HG02759 (cell line): ENCODE measurements around the gene GK.
"Not testable (repeated sequence)": the region's sequence is repeated elsewhere in the genome, so short reads cannot be mapped to it uniquely, and the experiment has no call there.

Experiments
- ATAC-seq: cut with Tn5 transposase; IDR thresholded peaks from one replicate; pipeline ENCODE4 v1.9.1; 2021; ENCODE audit warnings: mild to moderate bottlenecking, moderate library complexity; ENCODE audit not compliant: unreplicated experiment

GK gene

DNA sequence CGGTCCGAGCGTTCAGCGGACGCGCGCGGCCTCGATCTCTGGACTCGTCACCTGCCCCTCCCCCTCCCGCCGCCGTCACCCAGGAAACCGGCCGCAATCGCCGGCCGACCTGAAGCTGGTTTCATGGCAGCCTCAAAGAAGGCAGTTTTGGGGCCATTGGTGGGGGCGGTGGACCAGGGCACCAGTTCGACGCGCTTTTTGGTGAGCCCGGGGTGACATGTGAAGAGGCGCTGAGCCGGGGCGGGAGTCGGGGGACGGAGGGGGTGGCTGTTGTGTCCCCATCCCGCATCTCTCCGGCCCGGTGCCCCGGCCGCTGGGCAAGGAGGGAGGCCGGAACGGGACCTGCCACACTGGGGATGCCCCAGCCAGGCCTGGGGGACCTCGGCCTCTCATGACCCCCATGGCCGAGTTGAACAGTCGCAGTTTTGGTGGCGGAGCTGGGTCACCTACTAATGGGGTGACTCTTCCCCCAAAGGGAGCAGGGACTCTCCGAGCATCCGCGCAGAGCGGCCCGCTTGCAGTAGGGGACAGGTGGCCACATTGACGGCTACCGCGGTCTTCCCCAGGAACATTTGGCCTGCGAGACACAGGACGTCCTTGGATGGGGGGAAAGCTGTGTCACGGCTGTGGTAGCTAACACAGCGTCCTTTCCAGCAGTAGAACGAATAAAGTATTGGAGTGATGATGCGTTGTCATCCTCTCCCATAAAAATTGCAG lies at the start of gene GK:
Gene GK, plus strand, starts transcription at position 9 of the 717 bp plus-strand sequence. Its CDS starts 115 bp downstream, at position 124.
- peak; percentile 8 for ATAC-seq

DNA sequence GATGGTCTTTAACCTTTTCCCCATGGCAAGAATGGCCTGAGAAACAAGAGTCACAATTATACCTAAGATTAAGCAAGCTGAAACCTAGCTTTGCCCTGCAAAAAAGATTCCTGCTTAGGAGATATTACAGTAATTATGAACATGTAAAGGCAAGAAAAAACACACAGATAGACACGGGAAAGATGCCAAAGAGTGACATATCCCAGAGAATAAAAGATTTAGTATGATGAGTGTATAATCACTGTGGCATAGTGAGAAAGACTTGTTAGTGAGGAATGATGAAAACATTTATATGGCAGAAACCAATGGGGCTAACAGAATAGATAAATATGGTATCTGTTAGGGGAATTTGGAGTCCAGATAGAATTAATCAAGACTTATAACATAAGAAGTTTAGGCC lies 46.1 kb upstream of the GK start:
- ATAC-seq = no peak

GRCh38 chrX:30610026-30610425 lies 43.2 kb upstream of the GK start:
- no peak for ATAC-seq

DNA sequence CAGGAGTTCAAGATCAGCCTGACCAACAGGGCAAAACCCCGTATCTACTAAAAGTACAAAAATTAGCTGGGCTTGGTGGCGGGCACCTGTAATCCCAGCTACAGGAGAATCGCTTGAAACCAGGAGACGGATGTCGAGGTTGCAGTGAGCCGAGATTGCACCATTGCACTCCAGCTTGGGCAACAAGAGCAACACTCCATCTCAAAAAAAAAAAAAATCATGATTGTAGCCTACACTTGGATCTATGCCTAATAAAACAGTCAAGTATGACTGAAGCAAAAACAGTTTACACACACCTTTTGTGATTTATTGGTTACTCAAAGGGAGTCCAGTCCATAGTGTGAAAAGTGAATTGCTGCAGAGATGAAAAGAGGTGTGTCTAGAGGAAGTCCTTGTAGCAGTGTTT lies 41.0 kb upstream of the GK start:
- ATAC-seq = no peak

DNA sequence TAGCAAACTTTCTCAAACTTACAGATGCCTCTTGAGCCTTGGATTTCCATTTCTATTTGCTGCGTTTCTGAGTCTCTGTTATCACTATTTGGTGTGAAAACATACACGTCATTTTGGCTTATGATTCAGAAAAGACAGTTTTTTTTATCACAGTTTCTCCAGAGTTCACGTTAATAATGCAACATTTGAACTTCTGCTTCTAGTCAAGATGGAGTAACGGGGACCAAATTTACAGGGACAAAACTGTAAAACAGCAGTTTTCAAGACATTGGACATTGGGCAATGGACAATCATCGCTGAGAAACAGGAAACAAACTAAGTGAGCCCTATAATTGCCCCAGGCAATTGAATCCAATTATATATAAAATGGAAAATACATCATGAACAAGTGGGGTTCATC lies 39.5 kb upstream of the GK start:
- ATAC-seq = no peak

DNA sequence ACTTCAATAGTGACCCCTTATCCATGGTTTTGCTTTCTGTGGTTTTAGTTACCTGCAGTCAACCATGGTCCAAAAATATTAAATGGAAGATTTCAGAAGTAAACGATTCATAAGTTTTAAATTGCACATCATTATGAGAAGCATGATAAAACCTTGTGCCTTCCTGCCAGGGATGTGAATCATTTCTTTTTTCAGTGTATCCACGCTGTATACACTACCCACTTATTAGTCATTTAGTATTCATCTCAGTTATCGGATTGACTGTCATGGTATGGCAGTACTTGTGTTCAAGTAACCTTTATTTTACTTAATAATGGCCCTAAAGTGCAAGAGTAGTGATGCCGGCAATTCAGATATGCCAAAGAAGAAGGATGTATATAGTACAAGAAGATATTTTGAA lies 38.0 kb upstream of the GK start:
- ATAC-seq = no peak

DNA sequence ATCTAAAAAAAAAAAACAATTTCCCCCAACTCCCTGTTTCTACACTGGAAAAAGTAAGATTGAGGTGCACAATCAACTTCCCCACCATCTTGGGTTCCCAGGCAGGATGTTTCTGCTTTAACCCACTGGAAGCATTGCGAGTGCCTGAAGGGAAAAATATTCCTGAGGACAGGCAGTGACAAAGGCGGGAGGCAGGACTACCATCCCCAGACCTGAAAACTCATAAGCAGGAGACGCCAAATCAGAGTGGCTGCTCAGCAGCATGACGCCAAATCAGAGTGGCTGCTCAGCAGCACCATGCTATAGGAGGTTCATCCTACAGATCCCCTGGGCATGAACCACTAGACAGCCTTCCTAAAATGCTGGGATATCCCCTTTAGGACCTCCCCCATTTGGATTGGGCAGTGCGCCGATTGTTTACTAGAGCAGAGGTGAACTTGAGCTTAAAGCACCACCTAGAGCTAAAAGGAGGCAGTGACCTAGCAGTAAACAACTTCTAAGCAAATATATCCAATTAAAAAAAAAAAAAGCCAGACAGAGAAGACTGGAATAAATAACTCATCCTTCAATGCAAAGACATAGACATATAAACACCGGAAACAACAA lies 35.0 kb upstream of the GK start:
- ATAC-seq = no peak

GRCh38 chrX:30620125-30620524 lies 33.1 kb upstream of the GK start:
- no peak for ATAC-seq

- ATAC-seq = no peak
These were observed 32.1 kb upstream of the GK start for GRCh38 chrX:30620980-30621618.

DNA sequence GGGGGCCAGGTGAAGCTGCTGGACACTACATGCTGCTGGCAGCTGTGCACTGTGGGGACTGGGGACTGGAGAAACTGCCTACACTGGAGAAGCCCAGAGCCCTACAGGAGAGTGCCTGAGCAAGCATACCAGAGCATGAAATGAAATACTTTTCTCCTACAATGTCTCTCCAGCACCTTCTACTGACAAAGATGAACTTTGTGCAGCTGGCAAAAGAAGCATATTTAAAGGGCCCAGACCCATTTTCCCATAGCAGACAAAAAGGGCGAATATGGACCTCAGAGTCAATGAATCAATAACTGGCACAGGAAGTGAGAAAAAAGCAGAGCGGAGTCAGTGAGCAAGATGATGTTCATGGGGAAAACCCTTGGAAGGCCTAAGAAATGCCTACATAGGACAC lies 30.9 kb upstream of the GK start:
- no peak for ATAC-seq

DNA sequence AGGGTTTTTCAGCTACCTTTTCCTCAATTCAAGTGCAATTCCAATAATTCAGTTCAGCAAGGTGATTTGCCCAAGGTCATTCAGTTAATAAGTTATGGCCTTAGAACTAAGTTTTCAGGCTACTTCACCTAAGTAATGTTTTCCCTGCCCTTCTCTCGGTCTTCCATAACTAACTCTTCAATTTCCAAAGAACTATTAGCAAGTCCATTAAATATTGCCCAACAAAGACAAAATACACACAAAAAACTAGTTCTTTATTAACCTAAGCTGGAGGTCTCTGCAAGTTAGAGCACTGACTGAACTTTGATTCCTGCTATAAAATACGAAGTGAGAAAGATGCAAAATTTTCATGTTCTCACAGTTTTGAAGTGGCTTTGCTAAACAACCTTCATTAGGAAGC lies 26.8 kb upstream of the GK start:
- no peak for ATAC-seq

- no peak for ATAC-seq
These were observed 25.2 kb upstream of the GK start for GRCh38 chrX:30627818-30628652.

DNA sequence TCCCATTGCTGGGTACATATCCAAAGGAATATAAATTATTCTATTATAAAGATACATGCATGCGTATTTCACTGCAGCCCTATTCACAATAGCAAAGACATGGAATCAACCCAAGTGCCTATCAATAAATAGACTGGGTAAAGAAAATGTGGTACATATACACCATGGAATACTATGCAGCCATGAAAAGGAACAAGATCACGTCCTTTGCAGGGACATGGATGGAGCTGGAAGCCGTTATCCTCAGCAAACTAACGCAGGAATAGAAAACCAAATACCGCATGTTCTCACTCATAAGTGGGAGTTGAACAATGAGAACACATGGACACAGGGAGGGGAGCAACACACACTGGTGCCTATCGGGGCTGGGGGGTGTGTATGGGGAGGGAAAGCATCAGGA lies 19.2 kb upstream of the GK start:
- ATAC-seq = not testable (repeated sequence)

GRCh38 chrX:30635630-30636029 lies 17.6 kb upstream of the GK start:
- ATAC-seq = no peak

DNA sequence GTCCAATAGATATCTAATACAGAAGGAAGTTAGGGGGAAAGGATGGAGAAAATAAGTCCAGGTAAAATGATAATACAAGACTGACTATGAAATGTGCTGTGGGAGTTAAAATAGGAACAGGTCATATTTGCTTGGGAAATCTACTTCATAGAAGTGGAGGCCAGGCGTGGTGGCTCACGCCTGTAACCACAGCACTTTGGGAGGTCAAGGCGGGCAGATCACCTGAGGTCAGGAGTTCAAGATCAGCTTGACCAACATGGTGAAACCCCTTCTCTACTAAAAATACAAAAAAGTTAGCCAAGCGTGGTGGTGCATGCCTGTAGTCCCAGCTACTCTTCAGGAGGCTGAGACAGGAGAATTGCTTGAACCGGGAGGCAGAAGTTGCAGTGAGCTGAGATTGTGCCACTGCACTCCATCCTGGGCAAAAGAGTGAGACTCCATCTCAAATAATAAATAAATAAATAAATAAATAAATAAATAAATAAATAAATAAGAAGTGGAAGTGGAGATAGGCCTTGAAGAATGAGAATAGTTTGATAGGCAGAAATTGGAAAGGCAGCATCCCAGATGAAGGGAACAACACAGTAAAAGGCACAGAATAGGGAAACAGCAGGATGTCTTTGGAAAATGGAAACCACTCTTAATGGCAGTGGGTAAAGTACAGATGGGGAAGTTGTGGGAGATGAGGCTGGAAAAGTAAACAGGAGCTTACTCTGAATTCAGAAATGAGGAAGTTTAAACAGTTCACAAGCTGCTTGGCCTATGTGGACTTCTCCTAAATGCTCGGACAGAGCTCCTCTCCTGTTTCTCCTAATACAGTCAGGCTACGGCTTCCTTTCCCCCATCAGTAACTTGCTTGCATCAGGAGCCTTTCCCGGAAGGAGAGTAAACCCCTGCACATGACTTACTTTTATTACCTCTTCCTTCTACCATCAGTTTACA lies 15.1 kb upstream of the GK start:
- ATAC-seq = no peak

GRCh38 chrX:30639702-30640101 lies 13.5 kb upstream of the GK start:
- not testable (repeated sequence) for ATAC-seq

DNA sequence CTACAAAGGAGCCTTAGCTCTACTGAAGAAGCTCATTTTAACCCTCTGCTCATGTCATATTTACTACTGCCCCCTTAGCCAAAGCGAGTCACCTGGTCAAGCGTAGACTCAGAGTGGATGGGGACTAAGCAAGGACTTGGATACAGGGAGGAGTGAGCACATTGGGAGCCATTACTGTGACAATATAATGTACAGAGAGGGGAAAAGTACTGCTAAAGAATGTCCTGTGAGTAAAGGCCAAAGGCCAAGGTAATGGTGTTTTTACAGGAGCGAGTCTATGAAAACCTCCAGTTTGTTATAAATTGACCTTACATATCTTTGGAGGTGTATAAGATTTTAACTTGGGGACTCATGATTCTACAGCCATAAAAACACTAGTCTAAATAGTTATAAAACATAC lies 10.6 kb upstream of the GK start:
- no peak for ATAC-seq

DNA sequence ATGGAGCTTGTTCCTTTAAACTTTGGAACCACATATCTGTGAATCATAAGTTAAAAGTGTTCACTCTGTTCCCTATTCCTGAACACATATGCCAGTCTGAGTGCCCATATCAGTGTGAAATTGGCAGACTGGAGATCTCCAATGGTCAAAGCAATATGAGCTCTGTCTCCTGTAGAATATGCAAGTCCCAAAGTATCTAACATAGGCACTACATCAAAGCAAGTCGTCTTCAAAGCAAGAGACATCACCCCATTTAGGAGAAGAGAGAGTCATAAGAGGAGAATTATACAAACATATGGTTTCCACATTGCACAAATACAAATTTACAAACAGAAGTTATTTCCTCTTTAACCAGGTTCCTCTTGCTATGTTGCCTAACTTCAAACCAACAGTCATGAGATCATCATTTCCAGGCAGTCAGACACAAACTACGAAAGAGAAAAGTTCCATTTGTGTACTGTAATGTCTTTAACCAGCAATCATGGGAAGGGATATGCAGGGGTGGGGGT lies 9.9 kb upstream of the GK start:
- ATAC-seq = no peak

DNA sequence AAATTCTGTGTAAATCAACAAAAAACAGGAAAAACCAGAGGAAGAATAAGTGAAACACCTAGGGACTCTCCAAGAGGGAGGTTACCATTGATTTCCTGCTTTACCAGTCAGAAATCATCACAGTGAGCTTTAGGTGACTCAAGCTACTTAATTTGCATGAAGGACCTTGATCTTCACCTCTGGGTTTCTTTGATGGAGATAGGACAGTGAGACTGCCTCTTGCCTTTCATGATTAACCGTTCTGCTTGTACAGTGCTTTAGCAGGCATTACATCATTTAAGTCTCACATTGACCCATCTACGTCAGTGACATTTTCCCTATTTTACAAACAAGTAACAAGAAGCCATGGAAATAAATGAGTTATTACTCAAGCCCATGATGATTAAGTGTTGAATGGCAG lies 3.4 kb upstream of the GK start:
- ATAC-seq = no peak
